ENCODE measurements around the gene SLC22A8.
"Not testable (repeated sequence)": the region's sequence is repeated elsewhere in the genome, so short reads cannot be mapped to it uniquely, and the experiment has no call there.

The SLC22A8 gene

GRCh38 chr11:62985041-62985750, 30.4 kb downstream of the SLC22A8 start:
- no peak for DNase-seq

DNA sequence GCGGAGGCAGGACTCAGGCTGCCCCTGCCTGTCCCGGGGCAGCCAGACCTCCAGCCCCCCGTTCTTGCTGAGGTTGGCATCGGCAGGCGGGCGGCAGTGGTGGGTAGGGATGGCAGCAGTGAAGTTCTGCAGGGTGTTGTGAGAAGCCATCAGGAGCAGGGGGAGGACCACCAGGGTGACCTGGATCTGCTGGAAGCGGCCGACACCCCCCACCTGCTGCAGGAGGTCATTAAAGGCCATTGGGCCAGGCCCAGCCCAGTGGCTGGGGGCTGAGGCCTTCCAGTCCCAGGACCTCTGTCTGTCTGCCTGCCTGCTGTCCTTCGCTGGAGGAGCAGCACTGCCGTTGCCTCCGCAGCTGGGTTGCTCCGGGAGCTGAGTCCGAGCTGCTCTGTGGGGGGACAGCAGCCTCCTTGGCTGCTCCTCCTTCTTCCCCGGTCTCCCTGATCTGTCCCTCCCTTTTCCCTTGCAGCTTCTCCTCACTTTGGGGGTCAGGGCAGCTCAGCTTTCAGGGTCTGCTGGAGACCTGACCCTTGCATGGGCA, 31.1 kb downstream of the SLC22A8 start, which contains the start of gene SLC22A6:
SLC22A6 (minus strand) TSS at position 517 of the 541 bp plus-strand sequence; CDS start at position 240, 277 bp downstream.
- peak; percentile 25 for DNase-seq

DNA sequence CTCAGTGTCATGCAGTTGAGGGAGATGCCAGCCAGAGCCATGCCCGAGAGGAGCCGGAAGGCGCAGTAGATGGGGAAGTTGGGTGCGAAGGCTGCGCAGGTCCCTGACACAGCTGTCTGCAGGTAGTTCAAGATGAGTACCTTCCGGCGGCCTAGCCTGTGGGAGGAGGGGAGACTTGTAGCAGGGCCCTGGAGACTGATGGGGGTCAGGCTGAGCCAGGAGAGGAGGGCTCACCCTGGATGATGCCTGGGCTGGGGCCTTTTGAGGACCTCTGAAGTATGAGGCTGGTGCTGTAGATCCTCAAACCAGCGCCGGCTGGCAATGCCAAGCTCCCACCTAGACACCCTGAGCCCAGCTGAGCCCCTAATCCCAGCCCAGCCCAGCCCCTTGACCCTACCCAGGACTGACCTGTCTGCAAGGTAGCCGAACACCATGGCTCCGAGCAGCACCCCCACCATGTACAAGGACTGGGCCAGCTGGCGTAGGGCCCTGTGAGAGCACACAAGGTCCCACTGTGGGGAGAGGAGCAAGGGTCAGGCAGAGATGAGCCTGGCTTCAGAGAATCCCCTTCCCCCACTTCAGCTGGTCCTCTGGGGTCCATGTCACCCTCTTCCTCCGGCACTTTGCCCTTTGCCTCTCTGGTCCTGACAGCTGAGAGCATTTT, 32.0 kb downstream of the SLC22A8 start:
- no peak for DNase-seq

DNA sequence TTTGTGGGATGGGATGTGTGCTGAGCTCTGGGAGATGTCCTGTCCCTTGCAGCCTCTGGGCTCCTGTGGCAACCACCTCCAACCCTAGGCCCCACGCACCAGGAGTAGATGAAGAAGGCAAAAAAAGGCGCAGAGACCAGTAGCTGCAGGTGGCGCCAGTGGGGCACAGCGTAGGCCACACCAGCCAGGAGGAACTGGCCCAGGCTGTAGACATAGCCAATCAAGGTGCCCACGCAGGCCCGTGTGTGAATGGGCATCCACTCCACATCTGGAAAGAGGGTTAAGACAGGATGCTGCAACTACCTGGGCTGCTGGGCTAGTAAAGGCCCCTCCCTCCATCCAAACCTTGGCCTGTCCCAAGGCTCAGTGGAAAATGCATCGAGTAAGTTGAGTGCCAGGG, 33.9 kb downstream of the SLC22A8 start:
- peak; percentile 7 for DNase-seq

DNA sequence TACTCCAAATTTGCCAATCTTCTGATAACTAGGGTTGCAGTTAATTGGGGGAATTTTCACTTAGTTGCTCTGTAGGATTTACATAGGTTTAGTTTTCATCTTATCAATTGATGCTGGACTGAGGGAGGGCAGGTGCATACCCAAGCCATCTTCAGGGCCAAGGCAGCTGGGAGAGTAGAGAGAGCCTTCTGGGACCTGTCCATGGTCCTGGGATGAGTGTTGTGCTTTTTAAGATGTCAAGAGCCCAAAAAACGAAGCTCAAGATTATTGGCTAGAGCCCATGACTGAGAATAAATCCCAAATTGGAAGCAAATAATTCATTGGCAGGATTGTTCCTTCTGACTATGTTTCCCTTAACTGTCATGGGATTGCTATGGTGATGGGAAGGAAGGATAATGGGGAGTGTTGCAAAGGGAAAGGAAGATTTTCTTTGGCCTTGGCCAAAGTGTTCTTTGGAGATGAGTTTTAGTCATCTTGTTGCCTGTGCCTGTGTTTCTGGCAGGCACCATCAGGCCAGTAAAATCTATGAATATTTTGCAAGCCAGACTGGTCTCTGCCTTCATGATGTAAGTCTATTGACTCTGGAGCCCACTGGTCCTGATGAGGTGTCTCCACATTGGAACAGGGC, 35.4 kb downstream of the SLC22A8 start:
- peak; percentile 34 for DNase-seq

GRCh38 chr11:62976109-62976508, 39.5 kb downstream of the SLC22A8 start:
- DNase-seq: peak; percentile 1

- peak; percentile 47 for DNase-seq
Measured at GRCh38 chr11:62974848-62975522, 40.7 kb downstream of the SLC22A8 start.

GRCh38 chr11:62965574-62965973, 50.1 kb downstream of the SLC22A8 start:
- no peak for DNase-seq

DNA sequence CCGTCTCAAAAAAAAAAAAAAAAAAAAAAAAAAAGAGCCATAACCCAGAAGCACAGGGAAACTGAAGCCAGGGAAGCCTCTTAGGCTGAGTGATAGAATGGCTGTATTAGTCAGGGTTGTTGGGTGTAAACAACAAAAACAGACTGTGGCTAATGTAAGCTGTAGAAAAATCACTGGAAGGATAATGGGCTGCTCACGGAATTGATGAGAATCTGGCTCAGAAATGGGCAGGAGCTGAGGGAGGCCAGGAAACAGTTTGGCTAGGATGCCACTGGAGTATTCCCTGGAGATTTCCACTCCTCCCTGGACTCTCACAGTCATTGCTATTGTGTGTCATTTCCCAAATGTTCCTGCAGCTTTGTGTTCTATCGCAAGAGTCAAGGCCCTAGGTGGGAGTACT, 53.2 kb downstream of the SLC22A8 start:
- DNase-seq: no peak

- no peak for DNase-seq
Measured at GRCh38 chr11:62961017-62961570, 54.5 kb downstream of the SLC22A8 start.

GRCh38 chr11:62959422-62959980, 56.1 kb downstream of the SLC22A8 start:
- DNase-seq: no peak

DNA sequence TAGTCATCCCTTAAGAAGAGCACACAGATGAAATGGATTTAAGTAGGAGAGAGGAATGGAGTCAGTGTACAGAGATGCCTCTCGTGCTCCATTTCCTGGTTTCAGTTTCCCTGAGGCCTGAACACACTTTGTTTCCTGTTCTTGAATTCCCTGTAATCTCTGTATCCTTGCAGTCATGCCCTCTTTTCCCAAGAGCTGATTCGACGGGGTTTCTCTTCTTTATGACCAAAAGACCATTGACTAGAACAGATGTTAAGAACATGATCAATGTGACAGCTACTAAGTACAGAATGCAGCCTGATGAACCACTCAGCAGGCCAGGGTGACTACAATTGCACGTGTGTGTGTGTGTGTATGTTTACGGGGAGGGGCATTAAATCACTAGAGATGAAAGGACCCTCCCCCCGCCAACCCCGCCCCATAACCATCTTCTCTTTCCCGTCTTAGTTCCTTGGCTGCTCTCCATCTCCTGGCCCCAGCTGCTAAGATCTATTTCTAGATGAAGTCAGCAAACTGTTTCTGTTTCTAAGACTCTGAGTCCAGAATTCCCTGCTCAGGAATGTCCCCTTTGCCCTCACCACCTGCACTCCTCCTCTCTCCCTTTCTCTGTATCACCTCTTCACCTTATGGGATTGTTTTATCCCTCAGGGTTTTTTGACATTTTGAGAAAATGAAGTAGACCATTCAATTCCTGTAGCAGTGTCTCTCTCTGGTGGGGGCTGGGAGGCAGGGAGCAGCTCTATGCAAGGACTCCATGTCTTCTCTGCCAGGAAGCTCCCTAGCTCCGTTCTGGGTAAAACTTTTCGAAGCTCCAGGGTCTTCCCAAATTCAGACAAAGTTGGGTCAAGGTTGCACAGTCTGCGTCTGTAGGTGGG, 56.9 kb downstream of the SLC22A8 start:
- peak; percentile 76 for DNase-seq

GRCh38 chr11:62957147-62957546, 58.5 kb downstream of the SLC22A8 start:
- no peak for DNase-seq

DNA sequence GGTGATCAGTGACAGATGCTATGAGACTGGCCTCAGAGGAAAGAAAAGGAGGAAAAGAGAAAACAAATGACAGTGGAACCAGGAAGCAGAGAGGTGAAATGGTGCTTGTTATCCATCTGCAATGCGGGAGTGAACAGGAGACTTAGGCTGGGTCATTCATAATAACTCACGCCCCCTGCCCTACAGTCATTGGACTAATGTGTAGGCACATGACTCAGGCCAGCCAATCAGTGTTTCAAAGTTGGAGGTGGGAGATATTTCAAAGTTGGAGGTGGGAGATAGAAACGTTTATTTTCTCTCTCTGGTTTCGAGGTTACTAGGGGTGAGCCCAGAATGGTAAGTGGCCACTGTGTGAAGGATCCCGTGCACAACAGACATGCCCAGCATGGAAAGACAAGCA, 61.2 kb downstream of the SLC22A8 start:
- no peak for DNase-seq

DNA sequence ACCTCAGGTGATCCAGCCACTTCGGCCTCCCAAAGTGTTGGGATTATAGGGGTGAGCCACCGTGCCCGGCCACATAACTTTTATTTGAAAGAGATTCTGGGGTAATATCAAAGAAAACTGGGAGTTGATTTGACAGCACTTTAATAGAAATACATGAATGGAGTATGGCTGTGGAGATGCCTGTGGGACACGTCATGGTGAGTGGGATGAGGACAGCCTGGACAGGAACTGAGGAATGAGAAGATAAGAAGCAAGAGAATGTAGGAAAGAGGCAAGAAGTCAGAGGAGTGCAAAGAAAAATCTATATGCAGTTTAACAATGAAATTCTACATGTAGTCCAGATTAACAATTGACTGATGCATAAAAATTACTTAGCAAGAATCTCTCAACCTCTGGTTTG, 61.8 kb downstream of the SLC22A8 start:
- DNase-seq: no peak

DNA sequence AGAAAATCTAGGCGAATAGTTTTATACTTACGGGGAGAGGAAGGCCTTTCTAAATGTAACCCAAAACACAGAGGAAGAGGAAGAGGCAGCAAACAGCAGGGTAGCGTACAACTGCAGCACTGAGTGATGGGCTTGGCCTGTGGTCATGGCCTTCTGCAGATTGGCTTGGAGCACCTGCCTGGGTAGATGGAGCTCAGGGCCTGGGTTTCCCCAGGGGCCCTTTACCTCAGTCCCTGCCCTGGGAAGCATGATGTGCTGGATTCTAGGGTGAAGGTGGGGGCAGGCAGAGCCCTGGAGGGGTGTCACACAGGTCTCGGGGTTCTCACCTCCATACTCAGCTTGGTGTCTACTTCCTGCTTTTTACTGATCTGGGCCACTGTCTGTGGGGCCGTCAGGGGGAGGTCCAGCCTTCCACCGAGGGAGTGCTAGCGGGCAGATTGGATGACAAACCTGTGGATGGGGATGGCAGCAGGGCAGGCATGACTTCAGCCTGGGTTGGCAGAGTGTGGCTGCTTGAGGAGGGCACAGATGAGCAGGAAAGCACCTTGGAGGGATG, 66.8 kb downstream of the SLC22A8 start:
- DNase-seq: no peak

DNA sequence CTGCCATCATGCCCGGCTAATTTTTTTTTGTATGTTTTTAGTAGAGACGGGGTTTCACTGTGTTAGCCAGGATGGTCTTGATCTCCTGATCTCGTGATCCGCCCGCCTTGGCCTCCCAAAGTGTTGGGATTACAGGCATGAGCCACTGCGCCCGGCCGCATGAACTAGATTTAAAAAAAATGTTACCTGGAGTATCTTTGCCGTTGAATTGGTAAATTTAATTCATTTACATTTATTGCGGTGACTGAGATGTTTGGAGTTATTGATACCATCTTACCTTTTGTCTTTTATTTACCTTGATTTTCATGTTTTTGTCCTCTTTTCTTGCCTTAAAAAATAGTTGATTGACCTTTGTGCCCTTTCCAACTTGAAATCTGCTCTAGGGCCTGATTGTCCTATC, 70.1 kb downstream of the SLC22A8 start:
- DNase-seq: not testable (repeated sequence)
